LNCAP (cell line): ENCODE data around the gene NBAS.

Experiments used
- TF ChIP-seq, protein P1 (sequence below): fragments of 450-650 bp; IDR thresholded peaks from 2 replicates; pipeline ENCODE4 v1.5.1; 2017; ENCODE audit warnings: mild to moderate bottlenecking

NBAS gene

GRCh38 chr2:15218423-15219086, 342.6 kb downstream of the NBAS start:
- TF ChIP-seq, protein P1, sequence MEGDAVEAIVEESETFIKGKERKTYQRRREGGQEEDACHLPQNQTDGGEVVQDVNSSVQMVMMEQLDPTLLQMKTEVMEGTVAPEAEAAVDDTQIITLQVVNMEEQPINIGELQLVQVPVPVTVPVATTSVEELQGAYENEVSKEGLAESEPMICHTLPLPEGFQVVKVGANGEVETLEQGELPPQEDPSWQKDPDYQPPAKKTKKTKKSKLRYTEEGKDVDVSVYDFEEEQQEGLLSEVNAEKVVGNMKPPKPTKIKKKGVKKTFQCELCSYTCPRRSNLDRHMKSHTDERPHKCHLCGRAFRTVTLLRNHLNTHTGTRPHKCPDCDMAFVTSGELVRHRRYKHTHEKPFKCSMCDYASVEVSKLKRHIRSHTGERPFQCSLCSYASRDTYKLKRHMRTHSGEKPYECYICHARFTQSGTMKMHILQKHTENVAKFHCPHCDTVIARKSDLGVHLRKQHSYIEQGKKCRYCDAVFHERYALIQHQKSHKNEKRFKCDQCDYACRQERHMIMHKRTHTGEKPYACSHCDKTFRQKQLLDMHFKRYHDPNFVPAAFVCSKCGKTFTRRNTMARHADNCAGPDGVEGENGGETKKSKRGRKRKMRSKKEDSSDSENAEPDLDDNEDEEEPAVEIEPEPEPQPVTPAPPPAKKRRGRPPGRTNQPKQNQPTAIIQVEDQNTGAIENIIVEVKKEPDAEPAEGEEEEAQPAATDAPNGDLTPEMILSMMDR: no peak

DNA sequence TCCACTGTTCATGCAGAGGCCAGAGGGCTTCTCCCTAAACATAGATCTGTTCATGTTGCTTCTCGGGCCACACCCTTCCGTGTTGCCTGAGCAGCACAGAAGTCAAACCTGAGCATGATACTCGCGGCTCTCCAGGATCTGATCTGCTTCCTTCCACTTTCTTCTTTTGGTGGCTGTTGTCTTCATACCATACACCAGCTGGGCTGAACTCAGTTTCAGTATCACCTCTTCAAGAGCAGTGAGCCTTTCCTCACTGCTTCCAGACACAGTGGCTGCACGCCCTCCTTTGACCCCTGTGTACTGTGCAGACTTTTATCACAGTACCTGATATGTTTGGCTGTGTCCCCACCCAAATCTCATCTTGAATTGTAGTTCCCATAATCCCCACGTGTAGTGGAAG, 348.9 kb downstream of the NBAS start:
- TF ChIP-seq, protein P1: no peak

DNA sequence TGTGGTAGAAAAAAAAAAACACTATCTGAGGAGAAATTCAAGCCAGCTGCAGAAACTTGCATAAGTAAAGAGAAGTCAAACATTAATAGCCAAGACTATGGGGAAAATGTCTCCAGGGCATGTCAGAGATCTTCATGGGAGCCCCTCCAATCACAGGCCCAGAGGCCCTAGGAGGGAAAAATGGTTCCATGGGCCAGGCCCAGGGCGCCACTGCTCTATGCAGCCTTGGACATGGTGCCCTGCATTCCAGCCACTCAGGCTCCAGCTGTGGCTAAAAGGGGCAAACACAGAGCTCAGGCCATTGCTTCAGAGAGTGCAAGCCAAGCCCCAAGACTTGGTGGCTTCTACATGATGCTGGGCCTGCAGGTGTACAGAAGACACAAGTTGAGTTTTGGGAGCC, 354.7 kb downstream of the NBAS start:
- TF ChIP-seq, protein P1: no peak

DNA sequence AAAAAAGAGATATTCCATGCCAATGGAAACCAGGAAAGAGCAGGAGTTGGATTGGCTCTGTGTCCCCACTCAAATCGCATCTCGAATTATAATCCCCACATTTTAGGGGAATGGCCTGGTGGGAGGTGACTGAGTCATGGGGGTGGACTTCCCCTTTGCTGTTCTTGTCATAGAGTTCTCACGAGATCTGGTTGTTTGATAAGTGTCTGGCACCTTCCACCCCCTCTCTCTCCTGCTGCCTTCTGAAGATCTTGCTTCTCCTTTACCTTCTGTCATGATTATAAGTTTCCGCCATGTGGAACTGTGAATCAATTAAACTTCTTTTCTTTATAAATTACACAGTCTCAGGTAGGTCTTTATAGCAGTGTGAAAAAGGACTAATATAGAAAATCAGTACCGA, 355.6 kb downstream of the NBAS start:
- TF ChIP-seq, protein P1: no peak

DNA sequence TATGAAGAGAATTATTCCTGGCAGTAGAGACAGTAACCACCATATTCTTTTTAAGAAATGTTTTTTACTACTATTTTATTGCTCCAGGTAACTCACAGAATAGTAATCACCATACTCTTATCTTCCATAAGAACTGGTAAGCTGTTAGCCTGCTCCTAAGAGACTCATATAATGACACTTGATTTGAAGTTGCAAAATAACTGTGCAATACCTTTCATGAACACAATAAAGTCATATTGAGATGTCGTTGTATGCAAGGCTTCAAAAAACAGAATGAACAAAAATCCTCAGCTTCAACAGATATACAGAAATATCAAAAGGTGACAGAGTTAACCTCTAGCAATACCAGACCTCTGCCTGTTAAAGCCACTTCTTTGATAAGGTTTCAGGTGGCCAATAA, 360.1 kb downstream of the NBAS start:
- TF ChIP-seq, protein P1: no peak

- TF ChIP-seq, protein P1: no peak
Observed at GRCh38 chr2:15200581-15200980, 360.6 kb downstream of the NBAS start.

- TF ChIP-seq, protein P1: no peak
Observed at GRCh38 chr2:15198051-15198450, 363.1 kb downstream of the NBAS start.

DNA sequence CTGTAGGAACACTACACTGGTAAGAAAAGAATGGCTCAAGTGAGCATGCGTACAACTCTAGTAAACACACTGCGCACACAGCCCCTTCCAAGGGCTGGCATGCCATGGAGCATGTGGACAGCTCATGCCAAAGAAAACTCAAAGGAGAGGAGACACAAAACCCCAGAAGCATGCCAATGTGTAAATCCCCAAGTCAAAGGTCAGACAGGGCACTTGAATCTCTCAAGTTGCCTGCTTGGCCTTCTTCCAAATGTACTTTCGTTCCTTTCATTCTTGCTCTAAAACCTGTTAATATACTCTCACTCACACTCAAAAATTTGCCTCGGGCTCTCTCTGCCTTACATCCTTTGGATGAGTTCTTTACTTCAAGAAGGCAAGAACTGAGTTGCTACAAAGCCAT, 365.3 kb downstream of the NBAS start:
- TF ChIP-seq, protein P1: no peak
